Measurements from ENCODE around the gene THSD7B. TPM values are rescaled to one million over a fixed set of nuclear protein-coding genes. Genes with fewer than 3 reads are reported as not detected.

THSD7B gene
- polyA plus RNA-seq, 1 donor, result 0.89 TPM

DNA sequence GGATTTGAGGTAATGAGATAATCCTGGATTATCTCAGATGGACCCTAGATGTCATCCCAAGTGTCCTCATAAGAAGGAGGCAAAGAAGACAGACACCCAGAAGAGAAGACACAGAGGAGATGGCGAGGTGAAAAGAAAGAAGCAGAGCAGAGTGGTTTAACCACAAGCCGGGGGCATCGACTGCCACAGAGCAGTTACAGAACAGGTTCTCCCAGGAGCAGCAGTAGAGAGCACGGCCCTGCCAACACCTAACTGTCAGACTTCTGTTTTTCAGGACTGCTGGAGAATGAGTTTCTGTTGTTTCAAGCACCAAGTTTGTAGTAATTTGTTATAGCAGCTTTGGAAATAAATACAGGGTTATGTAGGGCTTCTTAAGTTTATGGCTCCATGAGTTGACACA, 437.0 kb downstream of the THSD7B start:
- DNase-seq, result no peak

DNA sequence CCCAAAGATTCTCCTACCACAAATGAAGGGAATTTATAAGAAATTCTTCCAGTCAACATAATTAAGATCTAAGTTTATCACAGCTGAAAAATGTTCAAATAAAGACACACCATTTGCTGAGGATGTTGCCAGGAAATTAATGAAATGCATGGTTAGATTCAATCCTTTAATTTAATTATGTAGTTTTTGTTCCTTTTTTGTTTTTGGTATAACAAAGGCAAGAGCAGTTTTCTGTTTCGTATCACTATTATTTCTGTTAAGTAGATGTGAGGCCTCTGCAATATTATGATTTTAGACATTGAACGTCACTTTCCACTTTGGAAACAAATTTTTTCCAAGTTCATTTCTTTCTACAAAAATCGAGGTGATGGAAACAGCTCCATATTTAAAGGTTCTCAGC, 440.0 kb downstream of the THSD7B start:
- no peak for DNase-seq

- no peak for DNase-seq
Observed at GRCh38 chr2:137206069-137206468, 440.7 kb downstream of the THSD7B start.

- no peak for DNase-seq
Observed at GRCh38 chr2:137207030-137207429, 441.7 kb downstream of the THSD7B start.

GRCh38 chr2:137208431-137208891, 443.1 kb downstream of the THSD7B start:
- DNase-seq, result no peak

DNA sequence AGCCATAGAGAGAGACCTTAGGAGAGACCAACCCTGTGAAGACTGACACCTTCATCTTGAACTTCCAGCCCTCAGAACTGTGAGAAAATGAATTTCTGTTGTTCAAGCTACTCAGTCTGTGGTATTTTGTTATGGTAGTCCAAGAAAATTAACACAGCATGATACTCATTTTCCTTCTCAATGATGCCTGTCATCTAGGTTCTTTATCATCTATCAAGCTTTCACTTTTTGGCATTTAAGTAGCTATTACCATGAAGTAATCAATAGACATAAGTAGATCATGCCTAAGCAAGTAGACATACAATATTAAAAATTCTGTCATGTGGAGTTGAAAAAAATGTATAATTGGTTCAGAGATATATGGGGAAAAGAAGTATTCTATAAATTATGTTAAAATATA, 444.7 kb downstream of the THSD7B start:
- DNase-seq, result no peak

DNA sequence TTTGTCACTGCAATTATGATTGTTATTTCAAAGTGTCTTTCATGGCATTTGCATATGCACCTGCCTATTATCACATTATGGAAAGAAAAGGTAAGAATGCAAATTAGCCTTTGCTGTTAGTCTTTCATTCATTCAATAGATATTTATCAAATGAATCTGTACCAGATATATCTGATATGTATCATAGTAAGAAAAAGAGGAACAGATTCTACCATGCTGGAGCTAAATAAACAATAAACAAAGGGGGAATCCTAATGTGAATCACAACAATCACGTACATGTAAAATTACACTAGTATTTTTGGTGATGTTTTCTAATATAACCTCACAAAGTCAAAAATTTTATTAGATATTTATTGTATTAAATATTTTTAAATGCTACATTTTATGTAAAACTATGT, 446.4 kb downstream of the THSD7B start:
- DNase-seq, result no peak

DNA sequence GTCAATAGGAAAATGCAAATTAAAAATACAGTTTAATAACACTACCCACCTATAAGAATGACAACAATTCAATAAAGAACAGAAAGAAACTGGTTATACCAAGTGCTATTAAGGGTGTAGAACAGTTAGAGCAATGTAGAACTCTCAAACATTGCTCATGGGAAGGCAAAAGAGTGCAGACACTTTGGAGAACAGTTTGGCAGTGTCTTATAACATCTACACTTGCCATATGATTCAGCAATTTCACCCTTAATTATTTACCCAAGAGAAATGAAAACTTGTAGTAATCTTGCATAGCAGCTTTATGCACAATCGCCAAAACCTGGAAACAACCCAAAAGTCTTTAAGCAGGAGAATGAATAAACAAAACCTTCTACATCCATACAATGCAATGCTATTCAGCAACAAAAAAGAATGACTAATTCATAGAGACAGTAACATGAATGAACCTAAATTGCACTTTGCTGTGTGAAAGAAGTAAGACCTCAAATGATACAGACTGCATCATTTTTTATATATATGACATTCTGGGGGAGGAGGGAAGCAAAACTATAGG, 455.2 kb downstream of the THSD7B start:
- DNase-seq, result no peak

DNA sequence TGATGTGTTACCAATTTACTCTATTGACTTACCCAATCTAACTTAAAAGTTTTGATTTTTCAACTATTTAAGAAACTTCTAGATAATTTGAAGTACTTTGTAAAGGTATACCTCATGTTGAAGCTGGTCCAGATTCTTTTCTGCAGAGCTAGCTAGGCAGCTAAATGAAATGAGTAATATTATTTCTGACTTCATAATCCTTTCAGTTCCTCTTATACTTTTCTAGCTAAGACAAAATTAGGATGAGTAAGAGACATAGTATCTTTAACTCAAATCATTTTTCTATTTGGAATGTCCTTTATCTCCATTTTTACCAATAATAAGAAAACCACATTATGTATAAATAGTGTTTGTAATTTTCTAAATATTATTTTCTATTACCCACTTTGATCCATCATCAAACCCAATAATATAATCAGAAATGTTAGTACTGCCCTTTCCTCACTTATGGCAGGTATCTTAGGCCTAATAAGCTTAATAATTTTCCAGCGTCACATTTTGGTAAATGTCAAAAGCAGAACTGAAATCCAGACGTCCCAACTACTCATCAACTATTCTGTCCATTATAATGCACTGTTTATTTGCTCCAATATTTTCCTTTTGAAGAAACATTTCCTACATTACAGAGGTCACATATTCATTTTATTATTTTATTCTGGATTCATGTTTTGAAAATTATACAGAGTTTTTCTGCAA, 456.6 kb downstream of the THSD7B start:
- DNase-seq, result no peak

DNA sequence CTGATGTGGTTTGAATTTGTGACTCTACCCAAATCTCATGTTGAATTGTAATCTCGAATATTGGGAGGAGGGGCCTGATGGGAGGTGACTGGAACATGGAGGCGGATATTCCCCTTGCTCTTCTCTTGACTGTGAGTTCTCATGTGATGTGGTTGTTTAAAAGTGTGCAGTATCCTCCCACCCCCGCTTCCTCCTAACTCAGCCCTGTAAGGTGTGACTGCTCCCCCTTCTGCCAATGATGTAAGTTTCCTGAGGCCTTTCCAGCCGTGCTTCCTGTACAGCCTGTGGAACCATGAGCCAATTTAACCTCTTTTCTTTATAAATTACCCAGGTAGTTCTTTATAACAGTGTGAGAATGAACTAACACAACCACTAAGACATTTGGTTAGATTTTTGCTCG, 458.4 kb downstream of the THSD7B start:
- DNase-seq, result no peak

- no peak for DNase-seq
Observed at GRCh38 chr2:137228566-137228965, 463.2 kb downstream of the THSD7B start.

DNA sequence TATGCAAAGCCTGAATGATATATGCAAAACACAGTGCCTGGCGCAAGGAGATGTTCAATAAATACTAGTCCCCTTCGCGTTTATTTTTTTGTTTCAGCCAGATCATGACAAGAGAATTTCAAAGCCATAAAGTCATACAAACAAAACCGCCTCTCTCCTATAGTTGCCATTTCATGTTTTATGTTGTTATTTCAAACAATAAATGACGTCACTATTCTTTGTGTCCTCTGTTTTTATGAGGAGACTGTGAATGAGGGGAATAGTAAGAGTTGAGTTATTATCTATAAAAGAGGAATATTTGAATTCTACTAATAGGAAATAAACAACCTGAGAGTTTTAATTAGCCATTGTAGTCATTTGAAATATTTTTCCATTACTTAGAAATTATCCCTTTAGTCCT, 464.5 kb downstream of the THSD7B start:
- DNase-seq, result no peak

- no peak for DNase-seq
Observed at GRCh38 chr2:137231628-137232027, 466.3 kb downstream of the THSD7B start.

- no peak for DNase-seq
Observed at GRCh38 chr2:137232076-137232475, 466.7 kb downstream of the THSD7B start.

DNA sequence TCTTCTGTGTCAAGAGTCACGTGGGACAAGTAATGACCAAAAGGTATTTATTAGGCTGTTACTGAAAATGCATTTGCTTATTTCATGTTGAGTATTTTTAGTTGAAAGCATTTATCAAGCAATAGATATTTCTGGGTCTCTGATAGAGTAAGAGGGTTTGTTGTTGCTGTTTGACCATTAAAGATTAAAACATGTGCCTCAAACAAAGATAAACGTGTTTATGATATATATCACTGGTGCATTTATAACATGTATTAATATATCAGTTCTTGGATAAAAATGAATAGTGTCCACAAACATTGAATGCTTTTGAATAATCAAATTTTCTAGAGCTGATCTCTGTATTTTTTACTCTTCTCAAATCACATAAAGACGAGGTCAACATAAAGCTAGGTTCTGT, 467.7 kb downstream of the THSD7B start:
- no peak for DNase-seq

DNA sequence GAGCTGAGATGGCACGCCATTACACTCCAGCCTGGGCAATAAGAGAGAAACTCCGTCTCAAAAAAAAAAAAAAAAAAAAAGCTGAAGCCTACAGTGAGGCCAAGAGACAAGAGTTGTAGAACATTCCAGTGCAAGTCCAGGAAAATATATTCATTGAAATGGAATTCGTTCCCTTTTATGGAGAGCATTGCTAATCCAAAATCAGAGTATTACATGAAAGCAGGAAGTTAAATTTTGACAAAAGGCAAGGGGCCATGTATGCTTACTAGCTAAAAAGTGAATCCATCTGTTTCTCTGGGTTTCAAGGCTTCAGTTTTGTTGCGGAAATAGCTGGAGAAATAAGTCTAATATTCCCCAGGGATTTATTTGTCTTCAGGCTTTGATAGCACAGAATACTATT, 471.7 kb downstream of the THSD7B start:
- peak; percentile 16 for DNase-seq

DNA sequence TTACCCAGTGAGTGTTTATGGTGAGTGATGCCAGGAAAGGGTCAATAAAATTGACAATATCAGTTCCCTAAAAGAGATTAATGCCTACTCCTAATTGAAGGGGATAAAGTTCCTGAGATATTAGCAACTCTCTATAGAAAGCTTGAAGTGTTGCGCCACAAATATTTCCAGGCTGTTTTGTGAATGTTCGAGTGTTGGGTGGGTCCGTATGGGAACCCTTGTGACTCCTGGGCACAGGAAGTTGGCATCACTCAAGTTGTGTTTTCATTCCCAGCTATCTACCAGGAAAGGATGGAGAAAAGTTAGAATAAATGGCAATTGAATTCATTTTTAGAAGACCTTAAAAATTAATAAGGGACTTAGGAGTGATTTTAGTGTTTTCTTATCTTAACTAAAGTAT, 472.7 kb downstream of the THSD7B start:
- no peak for DNase-seq

DNA sequence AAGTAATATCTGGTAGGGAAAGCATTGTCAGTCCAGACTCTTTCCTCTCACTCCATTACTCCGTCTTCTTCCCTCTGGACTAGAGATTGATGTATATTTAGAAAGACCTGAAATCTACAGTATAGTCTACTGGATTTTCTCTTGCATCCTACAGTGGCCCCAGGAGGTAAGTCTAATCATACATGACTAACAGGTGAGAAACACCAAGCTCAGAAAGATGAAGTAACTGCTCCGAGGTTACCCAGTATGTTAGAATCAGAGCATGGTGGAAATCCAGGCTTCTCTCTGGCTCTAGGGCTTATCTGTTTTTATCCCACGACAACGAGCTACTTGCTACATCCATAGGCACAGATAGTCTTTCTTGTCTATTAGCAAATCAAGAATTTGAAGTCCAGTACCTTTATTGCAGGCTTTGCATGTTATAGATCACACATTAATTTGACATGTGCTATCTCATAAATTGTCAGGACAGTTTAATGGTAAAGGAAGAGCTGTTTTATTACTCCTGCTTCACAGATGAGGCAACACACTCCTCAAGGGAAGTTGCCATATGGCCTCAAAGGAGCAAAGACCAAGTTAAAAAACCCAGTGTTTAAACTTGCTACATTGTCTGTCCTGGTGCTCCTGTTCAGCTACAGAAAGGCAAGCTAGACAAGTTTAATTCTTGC, 484.3 kb downstream of the THSD7B start:
- DNase-seq, result no peak

- DNase-seq, result no peak
Observed at GRCh38 chr2:137250401-137250800, 485.1 kb downstream of the THSD7B start.

DNA sequence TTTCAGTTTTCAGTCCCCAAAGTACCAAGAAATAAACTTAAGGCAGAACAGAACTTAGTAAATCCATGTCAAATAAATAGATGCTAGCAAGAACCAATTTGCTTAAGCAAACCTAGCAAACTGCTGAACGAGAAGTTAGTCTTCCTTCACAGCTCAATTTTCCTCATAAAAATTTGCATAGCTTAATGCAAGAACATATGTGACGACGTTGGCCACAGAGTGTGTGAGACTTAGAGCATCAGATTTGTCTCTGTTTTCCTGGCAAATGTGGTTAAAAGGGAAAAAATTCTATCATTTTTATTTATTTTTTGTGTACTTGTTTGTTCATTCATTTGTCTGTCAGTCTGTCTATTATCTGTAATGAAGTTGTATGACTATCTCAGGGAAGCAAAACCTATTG, 485.7 kb downstream of the THSD7B start:
- DNase-seq, result no peak

DNA sequence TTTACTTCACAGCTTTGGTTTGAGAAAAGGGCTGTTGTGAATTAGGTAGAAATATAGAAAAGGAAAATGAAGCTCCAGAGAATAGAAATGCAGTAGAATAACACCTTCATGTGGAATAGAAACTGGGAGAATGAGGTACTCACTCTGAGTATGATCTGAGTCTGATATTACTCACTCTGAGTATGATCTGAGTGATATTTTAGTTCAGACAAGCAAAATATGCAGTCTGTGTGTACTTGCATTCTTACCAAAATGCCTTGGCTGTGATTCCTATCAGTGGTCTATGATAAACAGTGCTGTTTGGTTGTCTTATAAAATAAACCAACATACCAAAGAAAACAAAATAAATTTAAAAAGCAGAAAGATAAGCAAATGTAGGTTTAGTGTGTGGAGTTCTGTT, 487.6 kb downstream of the THSD7B start:
- no peak for DNase-seq

DNA sequence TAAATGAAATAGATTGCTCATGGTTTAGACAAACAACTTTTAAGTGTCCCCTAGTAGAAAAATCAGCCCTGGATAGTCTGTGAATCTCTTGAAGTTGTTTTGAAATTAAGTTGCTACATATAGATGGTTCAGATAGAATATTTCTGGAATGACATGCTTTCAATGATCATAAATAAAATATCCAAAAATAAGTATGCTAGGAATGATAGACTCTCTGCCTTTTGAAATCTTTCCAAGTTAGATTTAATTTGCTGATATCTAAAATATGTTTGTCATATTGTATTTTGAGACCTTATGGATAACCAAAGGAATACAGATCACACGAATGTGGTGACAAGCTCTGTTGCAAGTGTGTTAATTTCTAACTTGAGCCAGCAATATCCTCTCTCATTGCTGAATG, 488.7 kb downstream of the THSD7B start:
- DNase-seq, result no peak

DNA sequence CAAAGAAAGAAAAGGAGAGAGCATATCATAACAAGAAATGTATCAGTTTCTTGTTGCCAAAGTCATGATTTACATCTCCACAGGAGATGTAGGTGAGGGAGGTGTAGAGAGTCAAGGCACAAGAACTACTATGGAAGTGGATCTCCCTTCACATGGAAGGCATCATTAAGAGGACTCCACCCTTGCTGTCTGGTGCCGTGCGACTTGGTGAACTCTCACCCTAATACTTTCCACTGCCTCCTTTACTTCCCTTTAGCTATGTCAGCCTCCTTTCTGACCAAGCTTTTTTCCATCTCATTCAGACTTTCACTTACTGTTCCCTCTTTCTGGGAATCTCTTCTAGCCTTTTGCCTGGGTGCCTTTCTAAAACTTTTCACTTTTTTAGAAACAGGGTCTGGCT, 490.0 kb downstream of the THSD7B start:
- DNase-seq, result no peak

GRCh38 chr2:137255990-137256389, 490.6 kb downstream of the THSD7B start:
- no peak for DNase-seq

All from hindlimb muscle (tissue), 1 donor.